ENCODE results near the gene GOLGA8N. TPM values are rescaled to one million over a fixed set of nuclear protein-coding genes. Genes with fewer than 3 reads are reported as not detected.
"Not testable (repeated sequence)": the region's sequence is repeated elsewhere in the genome, so short reads cannot be mapped to it uniquely, and the experiment has no call there.

GOLGA8N gene
- total RNA-seq = 10 to 100 TPM; 11.0 to 27.3 (median 13.7) TPM

- WGBS, 2 donors = 87 to 94% methylated on average over 2 to 8 of the region's 8 CpGs
- DNase-seq (ENCODE audit: low spot score in 2 of 2); H3K36me3 ChIP-seq; H3K27ac ChIP-seq; H3K9me3 ChIP-seq; H3K4me3 ChIP-seq; H3K4me1 ChIP-seq; H3K27me3 ChIP-seq: not testable (repeated sequence)
Measured at GRCh38 chr15:32593151-32593550, at the start of gene GOLGA8N. GOLGA8N (plus strand) TSS chr15:32593456.

DNA sequence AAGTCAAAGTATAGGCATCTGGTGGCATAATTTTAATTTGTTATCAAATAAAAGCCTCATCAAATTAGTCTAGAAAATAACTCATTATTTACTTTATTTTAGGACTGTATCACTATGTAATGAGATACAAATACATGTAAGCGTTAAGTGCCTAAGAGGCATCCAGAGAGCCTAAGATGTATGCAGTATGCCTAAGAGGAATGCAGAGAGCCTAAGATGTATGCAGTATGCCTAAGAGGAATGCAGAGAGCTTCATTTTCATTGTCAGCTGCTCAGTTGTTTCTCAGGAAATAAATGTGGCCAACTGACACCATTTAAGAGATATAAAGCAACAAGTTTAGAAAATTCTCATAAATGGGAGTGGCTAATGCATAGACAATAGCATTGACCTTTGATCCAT is 49.8 kb upstream of the GOLGA8N start:
- not testable (repeated sequence) for H3K4me3 ChIP-seq; DNase-seq (ENCODE audit: low spot score in 2 of 2); H3K9me3 ChIP-seq; H3K4me1 ChIP-seq; H3K27me3 ChIP-seq; H3K27ac ChIP-seq; H3K36me3 ChIP-seq
- no CpG with 5 or more reads among the region's 1 CpG for WGBS, 2 donors

DNA sequence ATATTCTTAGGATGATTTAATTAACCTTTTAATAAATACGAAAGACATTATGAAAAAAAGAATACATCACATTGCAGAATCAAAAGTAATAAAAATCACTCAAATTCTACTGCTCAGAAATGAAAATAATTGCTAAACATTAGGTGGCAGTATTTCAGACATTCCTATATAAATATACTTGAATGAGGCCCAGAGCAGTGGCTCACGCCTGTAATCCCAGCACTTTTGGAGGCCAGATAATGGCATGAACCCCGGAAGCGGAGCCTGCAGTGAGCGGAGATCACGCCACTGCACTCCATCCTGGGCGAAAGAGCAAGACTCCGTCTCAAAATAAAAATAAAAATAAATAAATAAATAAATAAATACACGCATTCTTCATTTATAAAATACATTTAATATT is 48.1 kb upstream of the GOLGA8N start:
- not testable (repeated sequence) for DNase-seq (ENCODE audit: low spot score in 2 of 2); H3K4me1 ChIP-seq; H3K27ac ChIP-seq; H3K9me3 ChIP-seq; H3K27me3 ChIP-seq; H3K36me3 ChIP-seq; H3K4me3 ChIP-seq
- WGBS, 2 donors = no CpG with 5 or more reads among the region's 9 CpGs

- not testable (repeated sequence) for H3K4me1 ChIP-seq; H3K9me3 ChIP-seq; H3K36me3 ChIP-seq; H3K27me3 ChIP-seq; H3K4me3 ChIP-seq; H3K27ac ChIP-seq; DNase-seq (ENCODE audit: low spot score in 2 of 2)
Measured at GRCh38 chr15:32554587-32554986, 38.7 kb upstream of the GOLGA8N start.

GRCh38 chr15:32562198-32562597 is 31.1 kb upstream of the GOLGA8N start:
- DNase-seq (ENCODE audit: low spot score in 2 of 2); H3K4me1 ChIP-seq; H3K27me3 ChIP-seq; H3K9me3 ChIP-seq; H3K4me3 ChIP-seq; H3K27ac ChIP-seq; H3K36me3 ChIP-seq: not testable (repeated sequence)
- 88 to 92% methylated on average over 6 of the region's 6 CpGs for WGBS, 2 donors

DNA sequence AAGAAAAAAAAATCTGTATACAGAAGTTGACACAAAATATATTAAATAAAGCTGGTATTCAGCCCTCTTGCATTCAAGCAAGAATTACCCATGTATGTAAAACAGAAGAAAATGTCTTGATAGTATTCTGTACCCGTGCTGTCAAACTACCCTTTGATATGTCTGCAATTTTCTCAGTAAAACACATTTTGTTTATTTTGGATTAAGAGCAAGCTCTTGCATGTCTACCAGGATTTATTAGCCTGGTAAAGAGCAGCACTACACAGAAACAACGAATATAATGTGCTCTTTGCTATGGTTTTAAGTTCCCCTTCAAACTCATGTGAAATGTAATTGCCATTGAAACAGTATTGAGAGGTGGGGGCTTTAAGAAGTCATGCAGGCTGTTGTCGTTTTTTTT is 24.3 kb upstream of the GOLGA8N start:
- H3K36me3 ChIP-seq; H3K9me3 ChIP-seq; DNase-seq (ENCODE audit: low spot score in 2 of 2); H3K4me1 ChIP-seq; H3K27me3 ChIP-seq; H3K4me3 ChIP-seq; H3K27ac ChIP-seq: not testable (repeated sequence)
- 0 to 30% methylated on average over 1 to 2 of the region's 3 CpGs for WGBS, 2 donors

GRCh38 chr15:32578482-32578881 is 14.8 kb upstream of the GOLGA8N start:
- not testable (repeated sequence) for H3K4me3 ChIP-seq; H3K36me3 ChIP-seq; H3K27ac ChIP-seq; H3K27me3 ChIP-seq; H3K4me1 ChIP-seq; DNase-seq (ENCODE audit: low spot score in 2 of 2); H3K9me3 ChIP-seq
- WGBS, 2 donors = 64 to 78% methylated on average over 1 of the region's 4 CpGs

DNA sequence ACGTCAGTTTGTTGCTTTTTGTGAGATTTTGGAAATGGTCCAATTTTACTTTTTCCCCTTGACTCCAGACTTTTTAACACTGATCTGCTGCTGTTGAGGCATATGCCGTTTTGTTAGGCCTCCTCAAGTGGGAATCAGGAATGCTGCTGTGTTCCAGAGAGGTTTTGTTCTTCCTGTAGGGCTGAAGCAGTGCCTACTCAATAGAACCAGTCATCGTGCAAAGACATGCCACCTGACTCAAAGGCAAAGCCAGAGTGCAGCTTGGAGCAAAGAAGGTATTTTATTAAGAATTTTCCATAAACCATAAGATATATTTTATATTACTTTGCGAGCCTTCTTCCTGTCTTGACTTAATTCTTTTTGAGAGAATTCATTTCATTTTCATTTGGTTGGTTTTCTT is 7.4 kb upstream of the GOLGA8N start:
- WGBS, 2 donors = 57 to 70% methylated on average over 3 to 4 of the region's 4 CpGs
- DNase-seq (ENCODE audit: low spot score in 2 of 2); H3K27me3 ChIP-seq; H3K4me3 ChIP-seq; H3K36me3 ChIP-seq; H3K4me1 ChIP-seq; H3K9me3 ChIP-seq; H3K27ac ChIP-seq: not testable (repeated sequence)

GRCh38 chr15:32609518-32609917 is 16.3 kb downstream of the GOLGA8N start:
- H3K36me3 ChIP-seq; H3K4me3 ChIP-seq; H3K4me1 ChIP-seq; H3K27ac ChIP-seq; H3K9me3 ChIP-seq; H3K27me3 ChIP-seq; DNase-seq (ENCODE audit: low spot score in 2 of 2): not testable (repeated sequence)
- WGBS, 2 donors = 93 to 94% methylated on average over 2 of the region's 2 CpGs

GRCh38 chr15:32610719-32611118 is 17.5 kb downstream of the GOLGA8N start:
- DNase-seq (ENCODE audit: low spot score in 2 of 2); H3K4me3 ChIP-seq; H3K9me3 ChIP-seq; H3K27ac ChIP-seq; H3K36me3 ChIP-seq; H3K27me3 ChIP-seq; H3K4me1 ChIP-seq: not testable (repeated sequence)
- peak in 2 of 5 experiments; percentile 32 to 34 for TF ChIP-seq CTCF (IDR thresholded peaks at IDR 0.05)
- 2 to 5% methylated on average over 1 to 2 of the region's 3 CpGs for WGBS, 2 donors

DNA sequence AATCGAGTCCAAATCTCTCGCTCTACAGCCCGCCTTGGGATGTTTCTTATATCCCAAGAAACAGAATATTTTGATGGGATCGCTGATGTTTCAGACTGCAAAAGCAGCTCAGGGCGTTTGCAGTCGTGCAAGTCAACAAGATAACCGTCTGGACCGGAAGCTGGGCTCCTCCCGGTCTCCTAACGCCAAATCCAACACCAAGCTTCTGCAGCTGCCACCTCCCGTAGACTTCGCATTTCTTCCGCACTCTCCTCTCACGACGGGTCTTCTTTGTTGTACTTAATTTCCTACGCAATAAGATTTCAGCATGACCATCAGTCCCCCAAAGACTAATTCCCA is 21.4 kb downstream of the GOLGA8N start:
- not testable (repeated sequence) for H3K27me3 ChIP-seq; H3K9me3 ChIP-seq; H3K4me1 ChIP-seq; DNase-seq (ENCODE audit: low spot score in 2 of 2); H3K36me3 ChIP-seq
- peak overlapping the region in 3 of 4 donors; percentile 65 to 83 (median 74) for H3K27ac ChIP-seq
- 0% methylated on average over 8 to 9 of the region's 16 CpGs for WGBS, 2 donors
- H3K4me3 ChIP-seq = peak overlapping the region; percentile 32 to 55 (median 50)
